C4-2B (cell line): Measurements from ENCODE around the gene LTBP2.

Experiments used
- CTCF ChIP-seq: fragments of 450-650 bp; conservative IDR thresholded peaks from 2 replicates; pipeline ENCODE4 v1.5.1; 2017; ENCODE audit warnings: mild to moderate bottlenecking
- ZFX ChIP-seq: fragments of 450-650 bp; IDR thresholded peaks from 2 replicates; pipeline ENCODE4 v1.6.1; 2017

- TF ChIP-seq CTCF (no peak), ZFX (no peak)
Measured at GRCh38 chr14:74464785-74465184, 147.3 kb downstream of the LTBP2 start.
